Keratinocyte (primary cell): ENCODE data around the gene GUK1. TPM values are rescaled to one million over a fixed set of nuclear protein-coding genes. Genes with fewer than 3 reads are reported as not detected.

Source experiments
- DNase-seq: peaks from one replicate; pipeline ENCODE4 v3.0.0-alpha.2; 2011; ENCODE audit warnings: low read depth, missing footprints, low spot score
- FAIRE-seq: peaks from 2 replicates; lab custom pipeline; 2011; peaks lifted over from hg19 to GRCh38; lab: Jason Lieb, UNC
- H2AFZ ChIP-seq: 2 replicates; pipeline ENCODE4 v1.6.0; 2012; ENCODE audit warnings: low read length, control low read depth, inconsistent platforms; ENCODE audit not compliant: control insufficient read depth
- H3K27ac ChIP-seq: 2 replicates; pipeline ENCODE4 v1.5.1; 2011; ENCODE audit warnings: low read length; ENCODE audit not compliant: control insufficient read depth, insufficient read depth
- H3K27me3 ChIP-seq: 3 replicates; pipeline ENCODE4 v1.6.0; 2011; ENCODE audit warnings: low read length; ENCODE audit not compliant: control insufficient read depth, insufficient read depth; ENCODE audit errors: extremely low read depth
- H3K36me3 ChIP-seq, 2 experiments: 2 replicates in 1 of 2; 3 replicates in 1 of 2; pipeline ENCODE4 v1.5.1; 2011; ENCODE audit warnings: low read length in 2 of 2, mild to moderate bottlenecking in 1 of 2; ENCODE audit not compliant: control insufficient read depth in 2 of 2, insufficient read depth in 2 of 2; ENCODE audit errors: extremely low read depth in 1 of 2
- H3K4me1 ChIP-seq: 3 replicates; pipeline ENCODE4 v1.5.1; 2011; ENCODE audit warnings: low read length; ENCODE audit not compliant: control insufficient read depth, insufficient read depth; ENCODE audit errors: extremely low read depth
- H3K4me2 ChIP-seq: 3 replicates; pipeline ENCODE4 v1.6.0; 2011; ENCODE audit warnings: low read depth, low read length; ENCODE audit not compliant: control insufficient read depth, insufficient read depth; ENCODE audit errors: extremely low read depth
- H3K4me3 ChIP-seq, 3 experiments: fragments of 200-600 bp in 1 of 3; sonication (generic) in 1 of 3; 2 replicates in 2 of 3; 3 replicates in 1 of 3; pipeline ENCODE4 v1.5.1; 2011 to 2016; ENCODE audit warnings: low read length in 3 of 3, mild to moderate bottlenecking in 3 of 3, control low read depth in 2 of 3, inconsistent platforms in 1 of 3, low read depth in 1 of 3, mixed read lengths in 1 of 3, mixed run types in 1 of 3, moderate library complexity in 1 of 3; ENCODE audit not compliant: control insufficient read depth in 2 of 3, insufficient read depth in 2 of 3; ENCODE audit errors: extremely low read depth in 1 of 3
- H3K79me2 ChIP-seq: 2 replicates; pipeline ENCODE4 v1.6.0; 2012; ENCODE audit warnings: low read length; ENCODE audit not compliant: control insufficient read depth, insufficient read depth
- H3K9ac ChIP-seq: 3 replicates; pipeline ENCODE4 v1.6.0; 2011; ENCODE audit warnings: low read length; ENCODE audit not compliant: control insufficient read depth, insufficient read depth; ENCODE audit errors: extremely low read depth
- H3K9me1 ChIP-seq: 3 replicates; pipeline ENCODE4 v1.6.0; 2011; ENCODE audit warnings: low read length; ENCODE audit not compliant: control insufficient read depth, insufficient read depth; ENCODE audit errors: extremely low read depth
- H3K9me3 ChIP-seq: 2 replicates; pipeline ENCODE4 v1.5.1; 2012; ENCODE audit warnings: low read depth, low read length; ENCODE audit not compliant: control insufficient read depth
- H4K20me1 ChIP-seq: 3 replicates; pipeline ENCODE4 v1.6.0; 2011; ENCODE audit warnings: low read length; ENCODE audit not compliant: control insufficient read depth, insufficient read depth; ENCODE audit errors: extremely low read depth
- CTCF ChIP-seq, 3 experiments: IDR thresholded peaks in 1 of 3; conservative IDR thresholded peaks in 1 of 3; optimal IDR thresholded peaks in 1 of 3; 2 replicates in 2 of 3; 3 replicates in 1 of 3; pipeline versions ENCODE3 to v1.5.1; 2011; ENCODE audit warnings: low read length in 3 of 3, mild to moderate bottlenecking in 3 of 3, moderate library complexity in 2 of 3, control low read depth in 1 of 3, inconsistent platforms in 1 of 3; ENCODE audit not compliant: insufficient read depth in 2 of 3; ENCODE audit errors: extremely low read depth in 1 of 3
- EZH2 ChIP-seq: IDR thresholded peaks from one replicate; pipeline ENCODE4 v1.6.1; 2012; ENCODE audit warnings: inconsistent platforms, mild to moderate bottlenecking, low read length, moderate library complexity
- dilution Hi-C: fragments of 300-500 bp; cut with MboI; formaldehyde crosslinking; loops from one replicate; pipeline ENCODE4 v1.7.0; 2020; ENCODE audit warnings: low sequenced_read_pairs; ENCODE audit not compliant: extremely low pct_ligation_motif_present
- polyA plus RNA-seq, 5 experiments: library from polyadenylated mRNA; depleted of rRNA in 3 of 5; stranded (reverse) in 3 of 5; stranded (forward) in 1 of 5; unstranded in 1 of 5; fragments of >200 nt; gene quantifications; 1 replicate in 1 of 5; 2 replicates in 3 of 5; 3 replicates in 1 of 5; pipeline versions ENCODE4 v1.2.1 to v1.2.3, GENCODE V29; 2011 to 2012; ENCODE audit warnings: missing spikeins in 2 of 5, low read depth in 1 of 5, low replicate concordance in 1 of 5

Gene GUK1
- polyA plus RNA-seq, 1 donor (not counting 4 experiments of a cell fraction or from before 2014, with no cell fraction given), result 450 TPM

GRCh38 chr1:228156515-228156881 is 16.4 kb downstream of the GUK1 start:
- Histone ChIP-seq H3K27ac (no peak overlapping the region), H3K79me2 (no peaks in the 10 kb centered on the region), H3K9me1 (no peaks in the 10 kb centered on the region), H3K4me2 (no peak overlapping the region), H3K9me3 (no peaks in the 10 kb centered on the region), H3K36me3 (no peaks in the 10 kb centered on the region), H3K27me3 (no peaks in the 10 kb centered on the region), H4K20me1 (no peaks in the 10 kb centered on the region), H3K4me3 (no peak overlapping the region), H3K4me1 (peaks cover 23% of the 10 kb centered on the region), H2AFZ (no peak overlapping the region), H3K9ac (no peak overlapping the region)
- DNase-seq, result no peak
- TF ChIP-seq CTCF (optimal IDR thresholded peaks at IDR 0.05 in 1 of 3, IDR thresholded peaks at IDR 0.05 in 1 of 3, conservative IDR thresholded peaks at IDR 0.05 in 1 of 3; ENCODE audit: extremely low read depth in 1 of 3, insufficient read depth in 2 of 3, low read length in 3 of 3), result no peak
- TF ChIP-seq EZH2, result no peak
- FAIRE-seq, result no peak
- dilution Hi-C loops, result no loop called here

- Histone ChIP-seq H3K9me1 (no peaks in the 10 kb centered on the region), H3K9ac (no peak overlapping the region), H4K20me1 (no peaks in the 10 kb centered on the region), H3K4me2 (no peak overlapping the region), H3K27ac (no peak overlapping the region), H3K4me1 (peaks cover 29% of the 10 kb centered on the region), H2AFZ (no peak overlapping the region), H3K9me3 (no peaks in the 10 kb centered on the region), H3K79me2 (no peaks in the 10 kb centered on the region), H3K36me3 (no peaks in the 10 kb centered on the region), H3K4me3 (no peak overlapping the region), H3K27me3 (no peaks in the 10 kb centered on the region)
- FAIRE-seq (no peak), DNase-seq (no peak)
- dilution Hi-C loops, result no loop called here
- TF ChIP-seq EZH2 (no peak), CTCF (optimal IDR thresholded peaks at IDR 0.05 in 1 of 3, IDR thresholded peaks at IDR 0.05 in 1 of 3, conservative IDR thresholded peaks at IDR 0.05 in 1 of 3; ENCODE audit: extremely low read depth in 1 of 3, insufficient read depth in 2 of 3, low read length in 3 of 3) (no peak)
Measured at GRCh38 chr1:228156941-228157728, 17.1 kb downstream of the GUK1 start.
